ENCODE data around the gene SMPD1. TPM values are rescaled to one million over a fixed set of nuclear protein-coding genes. Genes with fewer than 3 reads are reported as not detected.

Gene SMPD1
- total RNA-seq, 4 donors from 2014 or later: 11.6 to 21.4 (median 14.3) TPM

DNA sequence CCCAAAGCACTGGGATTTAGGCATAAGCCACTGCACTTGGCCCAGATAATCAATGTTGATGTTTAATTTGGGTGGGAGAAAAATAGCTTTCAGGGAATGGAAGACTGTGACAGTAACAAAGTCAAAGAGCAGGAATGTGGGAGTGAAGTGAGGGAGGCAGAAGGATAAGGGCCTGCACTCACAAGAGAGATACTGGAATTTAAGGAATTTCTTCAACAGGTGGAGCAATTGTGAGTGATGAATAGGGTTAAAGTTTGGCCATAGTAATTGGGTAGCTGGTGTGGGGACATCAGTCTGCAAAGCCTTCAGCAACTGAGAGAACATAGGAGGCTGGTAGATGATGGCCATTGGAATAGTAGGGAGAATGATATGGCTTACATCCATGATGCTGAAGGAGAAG, 37.2 kb downstream of the SMPD1 start:
- DNase-seq: no peak
- H3K27ac ChIP-seq: no peak overlapping the region
- peaks cover 0 to 2% (median 0%) of the 10 kb centered on the region in 4 donors for H3K27me3 ChIP-seq
- H3K4me3 ChIP-seq: no peak overlapping the region
- no peaks in the 10 kb centered on the region for H3K9me3 ChIP-seq
- H3K36me3 ChIP-seq: no peaks in the 10 kb centered on the region
- no peaks in the 10 kb centered on the region for H3K4me1 ChIP-seq
- TF ChIP-seq POLR2A (IDR thresholded peaks at IDR 0.05): no peak
- TF ChIP-seq, protein P1, sequence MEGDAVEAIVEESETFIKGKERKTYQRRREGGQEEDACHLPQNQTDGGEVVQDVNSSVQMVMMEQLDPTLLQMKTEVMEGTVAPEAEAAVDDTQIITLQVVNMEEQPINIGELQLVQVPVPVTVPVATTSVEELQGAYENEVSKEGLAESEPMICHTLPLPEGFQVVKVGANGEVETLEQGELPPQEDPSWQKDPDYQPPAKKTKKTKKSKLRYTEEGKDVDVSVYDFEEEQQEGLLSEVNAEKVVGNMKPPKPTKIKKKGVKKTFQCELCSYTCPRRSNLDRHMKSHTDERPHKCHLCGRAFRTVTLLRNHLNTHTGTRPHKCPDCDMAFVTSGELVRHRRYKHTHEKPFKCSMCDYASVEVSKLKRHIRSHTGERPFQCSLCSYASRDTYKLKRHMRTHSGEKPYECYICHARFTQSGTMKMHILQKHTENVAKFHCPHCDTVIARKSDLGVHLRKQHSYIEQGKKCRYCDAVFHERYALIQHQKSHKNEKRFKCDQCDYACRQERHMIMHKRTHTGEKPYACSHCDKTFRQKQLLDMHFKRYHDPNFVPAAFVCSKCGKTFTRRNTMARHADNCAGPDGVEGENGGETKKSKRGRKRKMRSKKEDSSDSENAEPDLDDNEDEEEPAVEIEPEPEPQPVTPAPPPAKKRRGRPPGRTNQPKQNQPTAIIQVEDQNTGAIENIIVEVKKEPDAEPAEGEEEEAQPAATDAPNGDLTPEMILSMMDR (IDR thresholded peaks at IDR 0.05): no peak
- intact Hi-C loops (cut with DNase I): no loop called here

DNA sequence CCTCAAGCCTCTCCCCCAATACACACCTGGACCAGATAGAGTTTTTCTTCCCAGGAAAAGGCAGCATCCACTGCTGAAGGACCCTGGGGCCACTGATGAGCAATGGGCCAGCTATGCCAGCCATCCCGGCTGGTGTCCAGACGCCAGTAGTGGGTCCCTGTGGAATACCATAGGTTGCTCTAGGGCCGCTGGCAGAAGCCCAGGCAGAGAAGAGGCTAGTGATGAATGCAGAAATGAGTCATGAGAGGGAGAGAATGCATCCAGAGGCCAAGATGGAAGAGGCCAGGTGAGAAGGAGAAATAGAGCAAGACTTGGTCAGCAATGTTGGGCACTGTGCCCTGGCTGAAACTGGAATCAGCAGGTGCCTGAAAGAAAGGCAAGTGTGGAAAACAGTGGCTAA, 41.6 kb downstream of the SMPD1 start:
- Histone ChIP-seq H3K27ac (no peak overlapping the region), H3K4me1 (no peaks in the 10 kb centered on the region), H3K9me3 (no peaks in the 10 kb centered on the region), H3K36me3 (no peaks in the 10 kb centered on the region), H3K27me3 (no peaks in the 10 kb centered on the region), H3K4me3 (no peak overlapping the region)
- no peak for DNase-seq
- intact Hi-C loops (cut with DNase I): no loop called here
- 52 to 82% methylated on average over 2 of the region's 3 CpGs for WGBS, 2 donors
- TF ChIP-seq, protein P1 (IDR thresholded peaks at IDR 0.05): no peak
- TF ChIP-seq POLR2A (IDR thresholded peaks at IDR 0.05): no peak

DNA sequence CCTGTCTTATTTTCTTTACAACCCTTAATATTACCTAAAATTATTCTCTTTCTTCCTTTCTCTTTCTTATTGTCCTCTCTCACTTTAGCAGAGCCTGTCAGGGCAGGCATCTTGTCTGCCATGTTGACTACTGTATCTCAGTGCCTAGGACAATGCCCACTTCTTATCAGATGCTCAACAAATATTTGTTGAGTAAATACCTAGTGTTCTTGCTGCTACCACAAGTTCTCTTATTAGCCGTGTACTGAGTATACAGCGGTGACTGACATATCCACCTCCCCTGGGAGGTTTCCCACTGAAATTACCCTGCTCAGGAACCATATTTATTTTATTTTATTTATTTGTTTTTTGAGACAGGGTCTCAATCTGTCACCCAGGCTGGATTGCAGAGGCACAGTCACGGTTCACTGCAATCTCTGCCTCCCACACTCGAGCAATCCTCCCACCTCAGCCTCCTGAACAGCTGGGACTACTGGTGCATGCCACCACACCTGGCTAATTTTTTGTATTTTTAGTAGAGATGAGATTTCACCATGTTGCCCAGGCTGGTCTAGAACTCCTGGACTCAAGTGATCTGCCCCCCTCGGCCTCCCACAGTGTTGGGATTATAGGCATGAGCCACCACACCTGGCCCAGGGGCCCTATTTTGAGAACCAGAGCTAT, 43.9 kb downstream of the SMPD1 start:
- no peak for TF ChIP-seq POLR2A (IDR thresholded peaks at IDR 0.05)
- TF ChIP-seq, protein P1 (IDR thresholded peaks at IDR 0.05): no peak
- no peak overlapping the region for H3K27ac ChIP-seq
- no peaks in the 10 kb centered on the region for H3K4me1 ChIP-seq
- intact Hi-C loops (cut with DNase I): no loop called here
- H3K9me3 ChIP-seq: no peaks in the 10 kb centered on the region
- H3K27me3 ChIP-seq: no peaks in the 10 kb centered on the region
- 37 to 57% methylated on average over 4 to 5 of the region's 5 CpGs for WGBS, 2 donors
- no peaks in the 10 kb centered on the region for H3K36me3 ChIP-seq
- no peak overlapping the region for H3K4me3 ChIP-seq
- no peak for DNase-seq

DNA sequence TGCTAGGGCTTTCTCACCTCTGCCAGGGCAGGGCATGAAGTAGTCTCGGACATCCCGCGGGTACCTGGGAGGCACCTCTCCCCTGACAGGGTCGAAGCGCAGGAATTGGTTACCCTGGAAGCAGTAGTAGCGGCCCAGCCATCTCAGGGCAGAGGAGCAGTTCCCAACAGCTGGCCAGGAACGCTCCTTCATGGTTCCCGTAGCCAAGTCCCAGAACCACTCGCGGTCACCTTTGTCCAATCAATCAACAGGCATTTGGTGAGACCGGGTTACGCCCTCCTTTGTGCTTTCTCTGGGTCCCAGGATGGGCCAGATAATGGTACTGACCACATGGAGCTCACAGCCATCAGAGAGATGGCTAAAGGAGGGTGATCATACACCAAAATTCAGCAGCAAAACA, 47.1 kb downstream of the SMPD1 start:
- intact Hi-C loops (cut with DNase I): no loop called here
- TF ChIP-seq POLR2A (IDR thresholded peaks at IDR 0.05): no peak
- TF ChIP-seq, protein P1 (IDR thresholded peaks at IDR 0.05): no peak
- Histone ChIP-seq H3K4me1 (no peaks in the 10 kb centered on the region), H3K36me3 (no peaks in the 10 kb centered on the region), H3K27me3 (no peaks in the 10 kb centered on the region), H3K27ac (no peak overlapping the region), H3K9me3 (no peaks in the 10 kb centered on the region), H3K4me3 (no peak overlapping the region)
- WGBS, 2 donors: 69 to 98% methylated on average over 5 to 8 of the region's 12 CpGs
- DNase-seq: no peak

DNA sequence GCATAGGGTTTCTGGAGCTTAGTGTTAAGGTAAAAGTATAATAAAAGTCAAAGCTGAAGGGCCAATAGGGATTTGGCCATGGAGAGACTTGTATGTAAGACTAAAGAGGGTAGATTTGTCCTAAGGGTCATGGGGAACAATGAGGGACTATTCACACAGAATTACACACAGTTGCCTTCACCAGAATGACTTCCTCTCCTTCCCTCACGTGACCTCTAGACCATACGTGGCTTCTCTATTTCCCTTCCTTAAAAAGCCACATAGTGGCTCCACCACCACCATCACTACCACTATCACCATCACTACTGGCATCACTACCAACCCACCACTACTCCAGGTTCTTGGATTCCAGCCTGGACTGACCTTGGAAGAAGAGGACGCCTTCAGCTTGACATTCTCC, 47.7 kb downstream of the SMPD1 start:
- intact Hi-C loops (cut with DNase I): no loop called here
- H3K27me3 ChIP-seq: no peaks in the 10 kb centered on the region
- TF ChIP-seq POLR2A (IDR thresholded peaks at IDR 0.05): no peak
- TF ChIP-seq, protein P1 (IDR thresholded peaks at IDR 0.05): no peak
- DNase-seq: no peak
- no peak overlapping the region for H3K27ac ChIP-seq
- H3K4me3 ChIP-seq: no peak overlapping the region
- WGBS, 2 donors: 82 to 84% methylated on average over 3 of the region's 3 CpGs
- H3K9me3 ChIP-seq: no peaks in the 10 kb centered on the region
- no peaks in the 10 kb centered on the region for H3K4me1 ChIP-seq
- H3K36me3 ChIP-seq: no peaks in the 10 kb centered on the region
